ENCODE data around the gene RAB3D.
"Not testable (repeated sequence)": the region's sequence is repeated elsewhere in the genome, so short reads cannot be mapped to it uniquely, and the experiment has no call there.

The RAB3D gene

DNA sequence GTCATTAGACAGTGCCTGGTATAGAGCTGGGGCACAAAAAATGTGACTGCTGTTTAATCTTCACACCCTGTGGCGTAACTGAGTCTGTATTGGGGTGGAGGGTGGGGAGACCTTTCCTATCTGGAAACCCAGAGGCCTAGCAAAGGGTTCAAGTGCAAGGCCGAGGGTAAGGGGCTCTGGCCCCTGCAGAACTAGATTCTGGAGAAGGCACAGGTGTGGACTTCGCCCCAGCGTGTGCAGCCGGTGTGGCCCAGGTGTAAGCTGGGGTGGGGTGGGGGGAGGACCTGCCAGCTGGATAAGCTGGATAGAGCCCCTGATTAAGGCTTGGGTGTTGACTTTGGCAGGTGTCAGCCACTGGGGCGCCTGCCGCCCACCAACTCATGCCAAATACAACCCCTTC lies 1.3 kb downstream of the RAB3D start:
- DNase-seq (ENCODE audit: low read depth), result no peak

DNA sequence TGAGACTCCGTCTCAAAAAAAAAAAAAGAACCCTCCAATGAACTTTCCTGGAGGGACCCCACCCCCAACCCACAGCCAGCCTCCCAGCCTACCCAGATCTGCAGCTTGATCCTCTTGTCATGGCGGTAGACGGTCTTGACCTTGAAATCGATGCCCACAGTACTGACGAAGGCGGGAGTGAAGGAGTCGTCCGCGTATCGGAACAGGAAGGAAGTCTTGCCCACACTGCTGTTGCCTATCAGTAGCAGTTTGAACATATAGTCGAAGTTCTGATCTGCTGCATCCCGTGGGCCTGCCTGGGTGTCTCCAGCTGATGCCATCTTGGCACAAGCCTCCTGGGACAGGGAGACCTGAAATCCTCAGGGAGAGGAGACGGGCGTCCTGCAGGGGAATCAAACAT lies 2.4 kb downstream of the RAB3D start:
- DNase-seq (ENCODE audit: low read depth), result no peak

DNA sequence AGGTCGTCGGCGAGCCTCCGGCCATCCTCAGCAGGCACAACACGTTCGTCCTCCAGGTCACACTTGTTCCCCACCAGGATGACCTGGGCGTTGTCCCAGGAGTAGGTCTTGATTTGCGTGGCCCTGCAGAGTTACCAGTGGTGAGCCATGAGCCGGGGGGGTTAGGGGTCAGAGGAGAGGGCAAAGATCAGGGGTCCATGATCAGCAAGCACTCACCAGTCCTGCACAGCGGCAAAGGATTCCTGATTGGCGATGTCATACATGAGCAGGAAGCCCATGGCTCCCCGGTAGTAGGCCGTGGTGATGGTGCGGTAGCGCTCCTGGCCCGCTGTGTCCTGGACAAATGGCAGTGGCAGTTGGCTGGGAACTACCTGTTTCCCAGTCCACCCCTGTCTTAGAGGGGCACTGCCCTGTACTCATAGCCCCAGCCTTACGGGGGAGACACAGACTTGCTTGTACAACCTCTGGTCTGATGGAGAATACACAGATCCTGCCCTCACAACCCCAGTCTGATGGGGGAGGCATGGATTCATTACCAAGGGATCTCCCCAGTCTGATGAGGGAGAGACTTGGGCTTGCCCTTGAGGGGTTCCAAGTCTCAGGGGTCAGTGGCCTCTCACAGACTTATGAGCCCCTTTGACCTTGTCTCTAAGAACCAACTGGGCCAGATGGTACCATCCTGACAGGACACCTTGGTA lies 3.9 kb downstream of the RAB3D start:
- no peak for DNase-seq (ENCODE audit: low read depth)

DNA sequence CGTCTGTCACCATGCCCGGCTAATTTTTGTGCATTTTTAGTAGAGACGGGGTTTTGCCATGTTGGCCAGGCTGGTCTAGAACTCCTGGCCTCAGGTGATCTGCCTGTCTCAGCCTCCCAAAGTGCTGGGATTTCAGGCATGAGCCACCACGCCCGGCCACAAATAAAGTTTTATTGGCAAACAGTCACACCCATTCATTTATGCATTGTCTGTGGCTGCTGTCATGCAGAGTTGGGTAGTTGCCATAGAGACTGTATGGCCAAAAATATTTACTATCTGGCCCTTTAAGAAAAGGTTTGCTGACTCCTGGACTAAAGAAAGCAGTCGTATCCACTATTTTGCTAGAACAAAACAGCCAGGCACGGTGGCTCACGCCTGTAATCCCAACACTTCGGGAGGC lies 5.6 kb downstream of the RAB3D start:
- peak; percentile 44 for DNase-seq (ENCODE audit: low read depth)

DNA sequence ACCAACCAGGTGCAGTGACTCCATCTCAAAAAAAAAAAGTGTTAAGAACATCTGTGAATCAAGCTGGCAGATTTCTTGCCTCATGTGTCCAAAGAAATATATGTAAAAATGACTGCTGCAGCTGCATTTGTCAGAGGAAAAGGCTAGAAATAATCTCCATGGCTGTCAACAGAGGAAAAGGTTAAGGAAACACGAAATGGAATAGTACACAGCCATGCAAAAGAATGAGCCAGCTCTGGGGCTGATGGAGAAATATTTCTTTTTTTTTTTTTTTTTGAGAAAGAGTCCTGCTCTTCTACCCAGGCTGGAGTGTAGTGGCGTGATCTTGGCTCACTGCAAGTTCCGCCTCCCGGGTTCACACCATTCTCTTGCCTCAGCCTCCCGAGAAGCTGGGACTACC lies 6.6 kb downstream of the RAB3D start:
- DNase-seq (ENCODE audit: low read depth), result no peak

DNA sequence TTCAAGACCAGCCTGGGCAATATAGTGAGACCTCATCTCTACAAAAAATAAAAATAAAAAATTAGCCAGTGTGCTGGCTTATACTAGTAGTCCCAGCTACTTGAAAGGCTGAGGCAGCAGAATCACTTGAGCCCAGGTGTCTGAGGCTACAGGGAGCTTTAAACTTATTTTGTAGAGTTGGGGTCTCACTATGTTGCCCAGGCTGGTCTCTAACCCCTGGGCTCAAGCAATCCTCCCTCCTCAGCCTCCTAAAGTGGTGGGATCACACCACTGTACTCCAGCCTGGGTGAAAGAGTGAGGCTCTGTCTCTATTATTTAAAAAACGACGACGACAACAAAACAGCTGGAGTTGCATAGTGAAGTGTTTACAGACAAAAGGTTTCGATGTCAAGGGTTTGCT lies 8.0 kb downstream of the RAB3D start:
- no peak for DNase-seq (ENCODE audit: low read depth)

DNA sequence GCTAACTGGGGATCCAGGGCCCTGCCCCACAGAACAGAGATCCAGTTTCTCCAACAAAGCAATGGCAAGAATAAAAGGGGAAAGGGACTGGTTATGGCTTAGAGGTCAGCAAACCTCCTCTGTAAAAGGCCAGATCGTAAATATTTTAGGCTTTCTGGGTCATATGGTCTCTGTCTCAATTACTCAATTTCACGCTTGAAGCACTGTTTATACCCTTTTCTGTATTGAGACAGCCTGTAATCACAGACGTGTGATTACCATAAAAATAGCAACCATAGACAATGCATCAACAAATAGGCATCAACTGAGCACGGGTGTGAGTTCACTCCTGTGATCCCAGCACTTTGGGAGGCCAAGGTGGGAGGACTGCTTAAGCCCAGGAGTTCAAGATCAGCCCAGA lies 9.3 kb downstream of the RAB3D start:
- DNase-seq (ENCODE audit: low read depth), result no peak

DNA sequence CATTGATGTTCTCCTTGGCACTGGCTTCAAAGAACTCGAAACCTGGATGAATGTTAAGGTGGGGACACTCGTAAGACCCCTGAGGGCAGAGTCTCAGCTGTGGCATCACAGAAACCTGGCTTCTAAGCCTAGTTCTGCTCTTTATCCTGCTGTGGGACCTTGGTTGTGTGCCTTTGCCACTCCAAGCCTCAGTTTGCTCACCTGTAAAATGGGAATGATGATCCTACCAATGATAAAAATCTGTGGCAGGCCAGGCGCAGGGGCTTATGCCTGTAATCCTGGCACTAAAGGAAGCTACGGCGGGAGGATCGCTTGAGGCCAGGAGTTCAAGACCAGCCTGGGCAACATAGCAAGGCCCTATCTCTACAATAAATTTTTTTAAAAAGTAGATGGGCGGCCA lies 13.9 kb downstream of the RAB3D start:
- no peak for DNase-seq (ENCODE audit: low read depth)

DNA sequence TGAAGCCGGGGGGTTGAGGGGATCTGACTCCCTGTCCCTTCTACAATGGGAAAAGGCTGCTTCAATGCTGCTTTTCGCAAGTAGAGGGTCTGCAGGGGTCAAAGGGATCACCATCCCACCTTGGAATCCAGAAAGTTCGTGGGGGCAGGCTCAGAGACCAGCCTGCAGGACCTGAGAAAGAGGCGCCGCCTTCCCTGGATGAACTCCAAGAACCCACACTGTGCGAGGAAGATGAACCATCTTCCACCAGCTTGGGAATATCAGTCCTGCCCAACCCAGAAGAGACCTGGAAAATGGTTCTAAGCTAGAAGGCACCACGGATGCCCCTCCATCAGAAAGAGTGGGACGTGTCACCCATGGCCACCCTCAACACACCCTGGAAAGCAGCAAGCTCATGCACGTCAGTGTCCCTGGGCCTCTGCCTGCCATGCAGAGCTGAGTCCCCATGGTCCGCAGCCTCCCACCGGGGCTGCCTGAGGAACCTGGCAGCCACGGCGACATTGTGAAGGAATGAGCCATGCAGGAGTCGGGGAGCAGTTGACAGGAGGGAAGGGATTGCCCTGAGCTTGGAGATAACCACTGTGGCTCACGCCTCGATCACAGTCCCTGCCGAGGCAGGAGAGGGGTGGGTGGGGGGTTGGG lies 14.6 kb downstream of the RAB3D start:
- DNase-seq (ENCODE audit: low read depth), result no peak

DNA sequence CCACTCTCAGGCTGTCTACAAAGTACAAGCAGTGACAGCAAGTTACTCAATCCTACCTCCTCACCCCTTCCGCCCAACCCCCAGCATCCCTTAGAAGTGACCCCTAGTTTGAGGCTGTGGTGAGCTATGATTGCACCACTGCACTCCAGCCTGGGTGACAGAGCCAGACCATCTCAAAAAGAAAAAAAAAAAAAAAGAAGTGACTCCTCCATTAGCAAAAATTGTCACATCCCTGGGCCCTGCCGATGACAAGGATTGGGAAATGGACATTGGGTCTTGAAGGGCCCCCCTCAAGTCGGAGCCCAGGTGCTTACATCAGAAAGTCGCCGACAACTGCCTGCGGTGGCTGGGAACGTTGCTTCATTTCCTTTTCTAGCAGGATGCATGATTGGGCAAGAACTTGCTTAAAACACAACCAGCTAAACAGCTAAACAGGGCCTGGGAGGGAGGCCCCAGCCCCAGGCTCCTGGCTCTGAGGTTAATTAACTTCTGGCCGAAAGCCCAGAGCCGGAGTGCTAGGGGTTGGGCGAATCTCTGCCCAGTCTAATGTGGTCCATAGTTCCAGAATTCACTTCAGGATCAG lies 15.3 kb downstream of the RAB3D start:
- peak; percentile 96 for DNase-seq (ENCODE audit: low read depth)

DNA sequence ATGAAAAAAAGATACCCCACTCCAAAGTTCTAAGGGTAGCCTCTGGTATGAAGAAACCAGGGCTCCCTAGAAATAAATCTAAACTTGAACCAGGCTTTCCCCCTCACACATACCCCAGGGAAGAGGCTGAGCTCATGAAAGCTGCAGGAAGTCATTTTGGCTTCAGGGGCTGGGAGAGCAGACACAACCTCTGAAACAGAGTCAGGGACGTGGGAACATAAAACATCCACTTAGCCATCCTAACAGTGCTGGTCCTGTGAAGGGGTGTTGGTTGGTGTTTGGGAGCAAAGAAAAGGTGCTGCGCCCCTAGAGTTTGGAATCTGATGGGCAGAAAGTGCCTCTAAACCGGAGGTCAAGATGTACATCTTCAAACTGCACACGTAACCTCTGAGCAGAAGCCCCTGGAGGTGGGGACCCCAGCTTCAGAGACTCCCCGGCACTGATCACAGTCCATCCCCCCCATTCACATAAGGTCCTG lies 15.8 kb downstream of the RAB3D start:
- DNase-seq (ENCODE audit: low read depth), result peak; percentile 25

DNA sequence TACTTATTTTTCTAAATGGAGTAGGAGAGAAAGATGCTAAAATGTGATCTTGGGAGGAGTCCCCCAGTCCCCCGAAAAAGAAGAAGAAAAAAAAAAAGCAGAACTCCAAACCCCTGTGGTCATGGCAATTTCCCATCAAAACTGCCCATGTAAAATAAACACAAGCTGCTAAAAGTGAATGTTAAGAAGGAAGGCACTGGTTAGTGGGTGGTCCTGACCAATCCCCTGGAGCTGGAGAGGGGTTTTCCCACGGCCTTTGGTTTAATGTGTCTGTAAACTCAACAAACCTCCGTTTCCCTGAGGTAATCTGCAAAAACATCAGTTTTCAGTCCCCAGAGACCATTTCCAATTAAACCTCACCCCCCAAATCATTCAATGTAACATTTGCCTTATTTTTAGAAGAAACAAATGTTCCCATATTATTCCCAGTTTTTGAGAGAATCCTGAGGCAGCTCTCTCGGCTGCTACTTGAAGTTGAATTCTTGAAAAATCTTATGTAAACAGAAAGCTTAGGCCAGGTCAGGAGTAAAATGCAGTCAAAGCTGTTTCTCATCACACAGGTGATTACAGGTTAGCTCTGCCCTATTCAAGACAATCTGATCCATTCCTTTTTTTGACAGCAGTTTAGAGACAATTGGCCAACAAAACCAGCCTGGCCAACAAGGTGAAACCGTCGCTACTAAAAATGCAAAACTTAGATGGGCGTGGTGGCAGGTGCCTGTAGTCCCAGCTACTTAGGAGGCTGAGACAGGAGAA lies 17.0 kb downstream of the RAB3D start:
- DNase-seq (ENCODE audit: low read depth), result no peak

DNA sequence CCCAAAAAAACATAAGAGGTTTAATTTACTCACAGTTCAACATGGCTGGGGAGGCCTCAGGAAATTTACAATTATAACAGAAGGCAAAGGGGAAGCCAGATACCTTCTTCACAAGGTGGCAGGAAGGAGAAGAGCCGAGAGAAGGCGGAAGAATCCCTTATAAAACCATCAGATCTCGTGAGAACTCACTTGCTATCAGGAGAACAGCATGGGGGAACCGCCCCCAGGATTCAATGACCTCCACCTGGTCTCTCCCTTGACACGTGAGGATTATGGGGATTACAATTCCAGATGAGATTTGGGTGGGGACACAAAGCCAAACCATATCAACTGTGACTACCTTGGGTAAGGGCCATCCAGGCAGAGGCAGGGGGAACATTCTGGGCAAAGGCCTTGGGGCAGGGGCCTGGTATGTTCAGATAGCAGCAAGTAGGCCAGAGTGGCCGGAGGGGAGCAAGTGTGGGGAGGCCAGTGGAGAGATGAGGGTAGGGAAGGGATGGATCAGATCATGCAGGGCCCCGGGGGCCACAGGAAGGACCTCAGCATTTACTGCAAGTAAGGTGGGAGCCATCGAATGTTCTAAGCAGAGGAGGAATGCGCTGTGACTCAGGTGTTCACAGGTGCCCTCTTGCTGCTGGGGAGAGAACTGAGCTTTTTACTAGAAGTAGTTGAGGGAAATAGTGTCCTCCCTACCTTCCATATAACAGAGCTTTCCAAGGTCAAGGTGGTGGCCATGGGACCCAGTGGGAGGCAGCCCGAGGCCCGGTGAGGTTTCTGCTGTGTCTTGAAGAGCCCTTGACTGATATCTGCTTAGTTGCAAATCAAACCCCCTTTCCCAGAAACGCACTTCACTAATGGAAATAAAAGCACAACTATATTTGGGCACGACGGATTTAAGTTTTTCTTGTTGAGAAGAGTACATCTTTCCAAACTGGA lies 18.0 kb downstream of the RAB3D start:
- DNase-seq (ENCODE audit: low read depth), result no peak

DNA sequence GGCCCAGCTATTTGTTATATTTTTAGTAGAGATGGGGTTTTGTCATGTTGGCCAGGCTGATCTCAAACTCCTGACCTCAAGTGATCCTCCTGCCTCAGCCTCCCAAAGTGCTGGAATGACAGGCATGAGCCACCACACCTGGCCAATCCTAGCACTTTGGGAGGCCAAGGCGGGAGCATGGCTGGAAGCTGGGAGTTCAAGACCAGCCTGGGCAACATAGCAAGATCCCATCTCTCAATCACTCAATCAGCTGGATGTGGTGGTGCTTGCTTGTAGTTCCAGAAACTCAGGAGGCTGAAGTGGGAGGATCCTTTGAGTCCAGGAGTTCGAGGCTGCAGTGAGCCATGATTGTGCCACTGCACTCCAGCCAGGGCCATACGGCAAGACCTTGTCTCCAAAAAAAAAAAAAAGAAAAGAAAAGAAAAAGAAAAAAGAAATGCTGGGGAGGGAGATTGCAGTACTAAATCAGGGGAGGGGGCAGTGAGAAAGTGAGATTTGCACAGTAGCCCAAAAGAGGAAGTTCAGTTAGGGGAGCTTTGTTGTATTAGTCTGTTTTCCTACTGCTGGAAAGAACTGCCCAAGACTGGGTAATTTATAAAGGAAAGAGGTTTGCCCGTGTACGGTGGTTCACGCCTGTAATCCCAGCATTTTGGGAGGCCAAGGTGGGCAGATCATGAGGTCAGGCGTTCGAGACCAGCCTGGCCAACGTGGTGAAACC lies 19.0 kb downstream of the RAB3D start:
- DNase-seq (ENCODE audit: low read depth), result not testable (repeated sequence)

DNA sequence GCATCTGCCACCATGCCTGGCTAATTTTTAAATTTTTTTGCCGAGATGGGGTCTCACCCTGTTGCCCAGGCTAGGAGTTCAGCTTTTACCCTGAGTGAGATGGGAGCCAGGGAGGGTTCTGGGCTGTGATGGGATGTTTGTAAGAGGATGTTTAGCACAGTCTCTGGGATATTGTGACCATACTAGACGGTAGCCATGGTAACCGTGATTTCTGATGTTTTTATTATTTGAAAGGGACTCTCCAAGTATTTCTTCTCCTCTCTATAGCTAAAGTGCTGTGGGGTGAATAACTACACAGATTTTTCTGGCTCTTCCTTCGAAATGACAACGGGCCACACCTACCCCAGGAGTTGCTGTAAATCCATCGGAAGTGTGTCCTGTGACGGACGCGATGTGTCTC lies 33.1 kb downstream of the RAB3D start:
- DNase-seq (ENCODE audit: low read depth), result no peak

DNA sequence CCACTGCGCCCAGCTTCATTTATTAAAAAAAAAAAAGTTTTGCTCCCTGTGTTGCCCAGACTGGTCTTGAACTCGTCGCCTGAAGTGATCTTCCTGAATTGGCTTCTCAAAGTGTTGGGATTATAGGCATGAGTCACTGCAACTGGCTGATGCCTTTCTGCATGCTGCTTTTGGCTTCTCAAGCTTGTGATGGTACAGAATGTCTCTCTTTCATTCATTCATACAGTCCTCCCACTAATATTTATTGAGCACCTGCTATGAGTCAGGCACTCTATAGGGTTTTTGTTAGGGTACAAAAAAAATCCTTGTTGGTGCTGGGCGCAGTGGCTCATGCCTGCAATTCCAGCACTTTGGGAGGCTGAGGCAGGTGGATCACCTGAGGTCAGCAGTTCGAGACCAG lies 34.5 kb downstream of the RAB3D start:
- no peak for DNase-seq (ENCODE audit: low read depth)

DNA sequence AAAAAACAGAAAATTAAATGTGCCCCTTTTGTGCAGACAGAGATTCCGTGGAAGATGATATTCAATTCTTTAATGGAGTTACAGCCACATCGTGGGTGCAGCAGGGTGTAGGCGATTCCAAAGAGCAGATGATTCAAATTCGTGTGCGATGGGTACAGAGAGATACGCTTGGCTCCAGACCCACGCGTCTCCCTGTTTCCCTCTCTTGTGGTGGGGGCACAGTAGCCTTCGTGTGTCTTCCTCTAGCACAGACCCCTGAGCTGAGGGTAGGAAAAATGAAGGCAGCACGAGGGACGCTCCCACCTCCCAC lies 38.7 kb downstream of the RAB3D start:
- DNase-seq (ENCODE audit: low read depth), result no peak

DNA sequence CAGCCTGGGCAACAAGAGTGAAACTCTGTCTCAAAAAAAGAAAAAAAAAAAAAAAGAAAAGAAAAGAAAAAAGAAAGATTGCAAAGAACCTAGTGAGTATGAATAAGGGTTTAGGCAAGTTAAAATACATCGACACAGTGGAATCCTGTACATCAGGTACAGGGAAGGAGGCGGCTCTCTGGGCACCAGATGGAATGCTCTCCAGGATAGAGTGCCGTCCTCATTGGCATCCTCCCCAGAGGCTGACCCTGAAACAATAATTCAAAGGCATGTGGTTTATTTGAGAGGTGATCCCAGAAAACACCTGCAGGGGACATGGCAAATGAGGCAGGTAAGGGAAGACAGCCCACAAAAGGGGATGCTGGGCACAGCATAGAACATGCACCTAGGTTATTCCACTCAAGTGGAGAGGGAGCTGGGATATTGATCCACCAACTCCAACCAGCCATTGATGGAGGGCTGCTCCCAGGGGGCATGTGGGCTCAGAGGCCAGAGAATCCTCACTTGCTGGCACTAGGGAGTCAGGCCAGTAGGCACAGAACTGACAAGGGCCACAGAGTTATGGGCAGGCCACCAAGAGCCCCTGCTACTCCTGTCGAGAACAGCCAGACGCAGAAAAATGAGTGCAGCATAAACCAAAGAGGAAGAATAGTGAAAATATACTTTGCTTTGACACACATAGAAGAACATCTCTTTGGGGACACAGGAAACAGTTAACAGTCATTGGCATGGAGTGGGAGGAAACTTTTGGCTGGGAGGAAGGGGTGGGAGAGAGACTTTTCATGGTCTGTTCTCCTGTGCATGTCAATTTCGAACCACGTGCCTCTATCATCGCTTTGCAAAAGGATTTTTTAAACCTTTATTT lies 39.3 kb downstream of the RAB3D start:
- DNase-seq (ENCODE audit: low read depth), result no peak

DNA sequence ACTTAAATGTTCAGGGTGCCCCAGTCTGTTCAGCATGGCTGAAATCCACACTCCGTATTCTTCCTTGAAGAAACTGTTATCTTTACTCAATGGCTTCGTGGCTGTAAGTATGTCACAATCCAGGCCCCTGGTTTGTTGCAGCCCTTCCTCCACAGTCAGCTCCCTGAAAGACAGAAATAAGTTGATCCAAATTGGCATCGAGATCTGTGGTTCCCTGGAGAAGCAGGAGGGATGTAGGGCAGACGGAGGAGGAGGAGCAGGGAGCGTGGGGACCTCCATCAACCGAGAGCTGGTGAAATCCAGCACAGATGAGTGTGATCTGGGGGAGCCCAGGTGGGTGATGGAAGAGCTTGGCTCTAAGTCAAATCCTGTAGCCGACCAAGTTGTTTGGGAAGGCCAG lies 43.2 kb downstream of the RAB3D start:
- DNase-seq (ENCODE audit: low read depth), result no peak

DNA sequence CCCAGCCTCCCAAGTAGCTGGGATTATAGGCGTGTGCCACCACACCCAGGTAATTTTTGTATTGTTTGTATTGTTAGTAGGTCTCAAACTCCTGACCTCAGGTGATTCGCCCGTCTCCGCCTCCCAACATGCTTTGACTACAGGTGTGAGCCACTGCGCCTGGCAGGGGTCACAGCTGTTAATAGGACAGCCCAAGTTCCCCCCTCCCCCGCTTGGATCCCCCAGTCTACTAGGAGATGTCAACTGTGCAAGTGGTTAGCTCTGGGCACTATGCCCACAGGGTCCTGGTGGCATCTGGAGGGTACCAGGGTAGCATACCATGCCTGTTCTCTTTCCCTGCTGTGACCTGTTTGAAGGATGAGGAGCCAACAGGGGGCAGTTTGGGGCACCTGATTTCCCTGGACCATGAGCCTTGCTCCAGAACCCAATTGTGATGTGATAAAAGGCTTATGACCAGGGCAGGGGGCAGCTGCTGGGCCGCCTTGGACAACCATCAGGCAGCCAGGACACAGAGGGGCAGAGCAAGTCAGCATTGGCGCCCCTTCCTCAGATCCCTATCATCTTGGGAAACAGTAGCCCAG lies 43.7 kb downstream of the RAB3D start, which contains the start of gene TSPAN16:
Gene TSPAN16 (plus strand): TSS at position 496 of the 581 bp plus-strand sequence. CDS start 138 bp downstream, outside the sequence.
- DNase-seq (ENCODE audit: low read depth), result no peak

Measured in EH (cell line).